Epithelial cell of proximal tubule (primary cell): ENCODE measurements around the gene PTPRT. TPM values are rescaled to one million over a fixed set of nuclear protein-coding genes. Genes with fewer than 3 reads are reported as not detected.

Experiments
- DNase-seq: peaks from one replicate; pipeline ENCODE4 v3.0.0-alpha.2; 2011; ENCODE audit warnings: low read depth
- H3K4me3 ChIP-seq: 2 replicates; pipeline ENCODE4 v1.5.1; 2011; ENCODE audit warnings: low read depth, mild to moderate bottlenecking, low read length
- total RNA-seq: library from RNA; depleted of rRNA; stranded (reverse); fragments of >200 nt; gene quantifications from 2 replicates; pipeline ENCODE4 v1.2.3, GENCODE V29; 2015
- TF ChIP-seq, protein P1 (sequence below): conservative IDR thresholded peaks from 2 replicates; pipeline ENCODE4 v1.5.1; 2012; ENCODE audit warnings: low read depth, mild to moderate bottlenecking, low read length

PTPRT gene
- total RNA-seq, 1 donor from 2014 or later: not detected

DNA sequence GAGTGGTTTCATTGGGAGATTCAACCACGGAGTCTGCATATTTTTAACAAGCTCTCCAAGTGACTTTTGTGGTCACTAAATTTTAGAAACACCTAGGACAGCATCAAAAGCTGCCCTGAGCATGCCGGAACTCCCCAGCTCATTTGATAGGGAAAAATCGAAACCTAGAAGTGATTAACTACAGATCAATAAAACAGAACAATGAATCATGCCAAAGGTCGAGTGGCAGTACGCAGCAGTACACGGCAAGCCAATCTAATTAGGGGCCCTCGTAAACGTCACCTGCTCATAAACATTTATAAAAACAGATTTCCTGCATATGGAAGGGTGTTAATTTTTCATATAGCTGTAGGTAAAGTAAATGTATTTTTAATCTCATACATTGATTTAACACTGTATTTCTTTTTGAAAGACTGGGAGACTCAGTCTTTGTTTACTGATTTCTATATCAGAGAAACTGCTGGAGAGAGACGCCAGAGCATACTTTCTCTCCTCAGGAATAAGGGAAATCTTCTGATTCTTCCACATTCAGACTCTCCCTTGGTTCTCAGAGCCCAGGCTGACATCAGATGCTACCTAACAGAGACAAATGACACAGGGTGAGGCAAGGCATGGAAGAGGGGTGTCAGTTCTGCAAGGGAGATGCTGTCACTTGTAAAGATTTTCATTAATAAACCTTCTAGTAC is 232.5 kb downstream of the PTPRT start:
- no peak for DNase-seq
- TF ChIP-seq, protein P1, sequence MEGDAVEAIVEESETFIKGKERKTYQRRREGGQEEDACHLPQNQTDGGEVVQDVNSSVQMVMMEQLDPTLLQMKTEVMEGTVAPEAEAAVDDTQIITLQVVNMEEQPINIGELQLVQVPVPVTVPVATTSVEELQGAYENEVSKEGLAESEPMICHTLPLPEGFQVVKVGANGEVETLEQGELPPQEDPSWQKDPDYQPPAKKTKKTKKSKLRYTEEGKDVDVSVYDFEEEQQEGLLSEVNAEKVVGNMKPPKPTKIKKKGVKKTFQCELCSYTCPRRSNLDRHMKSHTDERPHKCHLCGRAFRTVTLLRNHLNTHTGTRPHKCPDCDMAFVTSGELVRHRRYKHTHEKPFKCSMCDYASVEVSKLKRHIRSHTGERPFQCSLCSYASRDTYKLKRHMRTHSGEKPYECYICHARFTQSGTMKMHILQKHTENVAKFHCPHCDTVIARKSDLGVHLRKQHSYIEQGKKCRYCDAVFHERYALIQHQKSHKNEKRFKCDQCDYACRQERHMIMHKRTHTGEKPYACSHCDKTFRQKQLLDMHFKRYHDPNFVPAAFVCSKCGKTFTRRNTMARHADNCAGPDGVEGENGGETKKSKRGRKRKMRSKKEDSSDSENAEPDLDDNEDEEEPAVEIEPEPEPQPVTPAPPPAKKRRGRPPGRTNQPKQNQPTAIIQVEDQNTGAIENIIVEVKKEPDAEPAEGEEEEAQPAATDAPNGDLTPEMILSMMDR: no peak
- H3K4me3 ChIP-seq: no peak overlapping the region

DNA sequence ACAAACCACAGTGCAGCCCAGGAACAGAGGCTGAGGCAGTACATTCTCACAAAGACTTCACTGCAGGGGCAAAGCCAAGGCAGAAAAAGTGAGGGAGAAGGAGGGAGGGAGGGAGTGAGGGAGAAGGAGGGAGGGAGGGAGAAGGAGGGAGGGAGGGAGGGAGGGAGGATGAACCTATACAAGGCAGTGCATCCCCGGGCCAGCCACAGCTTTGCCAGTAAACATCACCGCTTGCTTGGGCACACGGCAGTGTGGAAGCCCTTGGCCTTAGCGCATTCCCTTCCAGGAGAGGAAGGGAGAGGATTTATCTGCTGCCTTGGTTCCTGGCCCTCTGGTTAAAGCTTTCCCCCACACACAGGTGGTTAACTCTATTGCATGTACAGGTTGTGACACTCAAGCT is 234.0 kb downstream of the PTPRT start:
- no peak overlapping the region for H3K4me3 ChIP-seq
- DNase-seq: no peak
- TF ChIP-seq, protein P1: no peak

DNA sequence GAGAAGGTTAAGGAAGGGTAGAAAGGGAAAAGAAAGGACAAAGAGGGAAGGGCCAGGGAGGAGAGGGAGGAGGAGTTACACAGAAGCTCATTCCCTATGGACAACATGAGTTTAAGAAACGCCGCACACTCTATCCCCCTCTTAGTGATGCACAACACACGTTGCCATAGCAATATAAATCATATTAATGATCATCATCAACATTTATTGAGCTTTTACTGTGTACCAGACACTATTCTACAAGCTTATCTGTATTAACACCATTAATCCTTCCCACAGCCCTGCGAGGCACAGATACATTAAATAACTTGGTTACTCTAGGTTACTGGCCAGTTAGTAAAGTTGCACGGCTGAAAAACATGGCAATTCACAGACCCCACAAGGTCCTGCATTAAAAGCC is 234.8 kb downstream of the PTPRT start:
- TF ChIP-seq, protein P1: no peak
- no peak for DNase-seq
- H3K4me3 ChIP-seq: no peak overlapping the region

DNA sequence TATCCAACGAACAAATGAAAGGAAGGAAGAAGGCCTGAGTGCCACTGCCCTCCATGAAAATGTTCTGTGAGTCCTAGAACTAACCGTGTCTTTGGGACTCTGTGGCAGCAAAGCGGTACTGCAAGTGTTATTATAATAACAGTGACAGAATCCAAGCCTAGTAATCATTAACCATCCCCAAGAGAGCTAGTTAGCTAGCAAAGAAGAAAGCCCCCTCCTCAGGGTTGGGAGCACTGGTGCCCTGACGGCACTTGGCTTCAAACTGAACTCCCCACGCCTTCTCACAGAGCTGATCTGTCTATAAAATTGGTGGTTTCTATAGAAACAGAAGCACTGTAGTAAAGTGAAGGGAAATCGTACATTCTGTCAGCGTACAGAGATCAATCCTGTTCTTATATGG is 239.8 kb downstream of the PTPRT start:
- no peak overlapping the region for H3K4me3 ChIP-seq
- TF ChIP-seq, protein P1: no peak
- DNase-seq: no peak

DNA sequence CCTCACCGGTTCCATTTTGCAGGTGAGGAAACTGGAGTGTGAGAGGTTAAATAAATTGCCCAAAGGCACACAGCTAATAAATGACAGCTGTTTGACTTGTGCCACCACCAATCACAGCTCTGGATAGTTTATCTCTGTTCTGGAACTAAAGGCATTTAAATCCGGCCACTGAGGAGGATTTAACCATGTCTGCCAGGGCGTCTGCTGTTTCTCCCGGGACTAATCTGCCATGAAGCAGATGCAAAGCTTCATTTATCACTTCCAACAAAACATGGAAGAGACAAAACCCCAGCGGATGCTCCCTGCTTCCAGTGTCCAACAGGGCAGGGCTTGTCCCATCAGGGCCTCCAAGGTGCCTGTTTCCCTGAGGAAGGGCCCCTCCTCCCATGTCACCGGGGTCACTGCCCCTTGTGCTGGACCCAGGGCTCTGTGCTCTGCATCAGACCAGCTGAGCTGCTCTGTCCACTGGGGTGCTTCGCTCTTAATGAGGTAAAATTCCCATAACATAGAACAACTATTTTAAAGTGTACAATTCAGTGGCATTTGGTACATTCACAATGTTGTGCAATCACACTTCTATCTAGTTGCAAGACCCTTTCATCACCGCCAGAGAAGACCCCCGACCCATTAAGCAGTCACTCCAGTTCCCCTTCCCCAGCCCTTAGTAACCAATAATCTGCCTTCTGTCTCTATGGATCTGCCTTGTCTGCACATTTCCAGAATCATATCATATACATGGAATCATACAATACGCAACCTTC is 244.3 kb downstream of the PTPRT start:
- TF ChIP-seq, protein P1: no peak
- no peak overlapping the region for H3K4me3 ChIP-seq
- DNase-seq: no peak

DNA sequence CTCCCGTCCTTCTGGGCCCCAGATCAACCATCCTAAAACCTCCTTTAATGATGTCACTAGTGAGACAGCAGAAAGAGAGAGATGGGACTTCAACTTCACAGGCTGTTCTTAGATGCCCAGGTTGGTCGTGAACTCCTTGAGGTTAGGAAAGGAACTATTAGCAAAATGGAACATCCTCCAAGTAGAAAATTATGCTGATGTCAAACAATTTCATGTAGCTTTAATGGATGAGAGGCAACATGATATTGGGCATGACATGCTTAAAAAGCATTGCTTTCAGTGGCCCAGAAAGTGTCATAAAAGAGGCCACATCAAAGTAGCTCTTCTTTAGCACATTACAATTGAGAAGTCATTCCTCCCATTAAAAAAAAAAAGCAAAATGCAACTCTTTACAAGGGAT is 248.1 kb downstream of the PTPRT start:
- TF ChIP-seq, protein P1: no peak
- H3K4me3 ChIP-seq: no peak overlapping the region
- DNase-seq: no peak
